Ureter (tissue), 1 donor: ENCODE data around the gene RNF141. TPM values are rescaled to one million over a fixed set of nuclear protein-coding genes. Genes with fewer than 3 reads are reported as not detected.

ENCODE experiments used
- DNase-seq: peaks from one replicate; pipeline ENCODE4 v3.0.0-alpha.2; 2020; ENCODE audit warnings: low spot score
- total RNA-seq: library from RNA; stranded (reverse); gene quantifications from one replicate; pipeline ENCODE4 v1.2.4, GENCODE V29; 2023
- donor health status: DM: yes; HTN: yes; CAD: no.

The RNF141 gene
- total RNA-seq, 1 donor from 2014 or later = 44.6 TPM

DNA sequence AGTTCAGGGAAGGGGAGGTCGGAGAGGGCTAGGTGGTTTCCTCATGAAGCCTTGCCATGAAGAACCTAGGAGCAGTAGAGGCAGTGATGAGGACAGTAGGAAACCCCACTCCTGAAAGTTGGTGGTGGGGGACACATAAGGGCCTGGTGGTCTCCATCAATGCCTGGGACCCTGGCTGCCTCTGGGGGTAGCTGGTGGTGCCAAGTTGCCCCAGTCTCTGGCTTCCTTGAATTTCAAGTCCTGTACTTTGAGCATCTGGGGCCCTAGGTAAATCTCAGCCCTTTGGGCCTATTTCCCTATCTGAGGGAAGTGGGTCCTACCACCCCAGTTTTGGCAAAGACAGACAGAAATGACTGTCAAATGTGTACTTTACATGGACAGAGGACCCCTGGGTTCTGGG is 57.8 kb downstream of the RNF141 start:
- no peak for DNase-seq

DNA sequence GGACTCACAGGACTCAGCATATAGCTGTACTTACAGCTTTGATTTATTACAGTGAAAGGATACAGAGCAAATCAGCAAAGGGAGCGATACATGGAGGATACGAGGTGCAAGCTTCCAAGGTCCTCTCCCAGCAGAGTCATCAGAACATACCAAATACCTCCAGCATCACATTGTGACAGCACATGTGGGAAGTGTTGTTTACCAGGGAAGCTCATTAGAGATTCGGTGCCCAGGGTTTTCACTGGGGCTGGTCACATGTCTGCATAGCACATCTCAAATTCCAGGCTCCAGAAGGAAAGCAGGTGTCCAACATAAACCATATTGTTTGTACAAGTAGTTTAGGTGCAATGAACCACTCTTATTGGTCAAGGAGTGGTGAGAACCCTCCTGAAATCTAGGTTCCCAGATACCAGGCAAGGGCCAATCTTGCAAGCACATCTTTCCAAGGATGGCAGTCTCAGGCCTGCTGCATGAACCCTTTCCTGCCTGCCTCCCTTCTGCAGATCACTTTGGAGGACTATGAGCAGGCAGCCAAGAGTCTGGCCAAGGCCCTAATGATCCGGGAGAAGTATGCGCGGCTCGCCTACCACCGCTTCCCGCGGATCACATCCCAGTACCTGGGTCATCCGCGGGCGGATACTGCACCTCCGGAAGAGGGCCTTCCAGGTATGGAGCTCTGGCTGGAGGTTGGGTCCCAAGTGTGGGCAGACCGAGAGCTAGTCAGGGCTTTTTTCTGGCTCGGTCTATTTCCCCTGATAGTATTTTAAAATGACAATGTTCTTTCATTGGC is 59.2 kb downstream of the RNF141 start:
- DNase-seq = no peak

DNA sequence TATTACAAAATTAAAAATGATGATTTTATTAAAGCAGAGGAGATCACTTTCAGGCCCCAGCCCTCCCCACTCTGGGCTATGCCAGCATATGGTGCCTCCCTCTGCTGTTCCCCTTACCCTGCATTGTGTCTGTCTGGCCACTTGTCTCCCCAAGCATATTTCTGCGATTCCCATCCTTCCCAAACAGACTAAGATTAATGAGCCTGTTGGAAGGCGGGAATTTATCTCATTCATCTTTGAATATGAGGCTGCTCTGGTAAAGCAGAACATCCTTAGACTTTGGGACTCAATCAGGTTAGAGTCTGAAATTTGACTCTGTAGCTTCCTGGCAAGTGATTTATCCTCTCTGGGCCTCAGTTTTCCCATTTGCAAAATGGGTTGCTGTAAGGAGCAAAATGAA is 60.2 kb downstream of the RNF141 start:
- DNase-seq = no peak

DNA sequence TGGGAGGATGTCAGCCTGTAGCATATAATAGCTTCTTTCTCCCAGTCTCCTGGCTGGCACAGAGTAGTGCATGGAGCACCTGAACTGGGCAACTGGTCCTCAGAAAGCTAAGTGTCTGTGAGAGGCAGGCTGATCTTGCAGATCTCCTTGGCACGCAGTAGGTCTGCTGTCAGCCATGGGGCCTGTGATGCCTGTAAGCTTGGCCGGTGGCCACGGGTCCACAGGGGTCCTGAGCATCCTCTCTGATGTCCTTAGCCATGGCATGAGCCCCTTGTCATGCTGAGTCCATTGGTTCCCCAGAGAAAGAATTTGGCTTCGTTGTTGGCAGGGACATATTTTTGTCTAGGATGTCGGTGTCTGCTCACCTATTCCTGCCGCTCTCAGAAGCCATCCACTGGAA is 61.0 kb downstream of the RNF141 start:
- no peak for DNase-seq

DNA sequence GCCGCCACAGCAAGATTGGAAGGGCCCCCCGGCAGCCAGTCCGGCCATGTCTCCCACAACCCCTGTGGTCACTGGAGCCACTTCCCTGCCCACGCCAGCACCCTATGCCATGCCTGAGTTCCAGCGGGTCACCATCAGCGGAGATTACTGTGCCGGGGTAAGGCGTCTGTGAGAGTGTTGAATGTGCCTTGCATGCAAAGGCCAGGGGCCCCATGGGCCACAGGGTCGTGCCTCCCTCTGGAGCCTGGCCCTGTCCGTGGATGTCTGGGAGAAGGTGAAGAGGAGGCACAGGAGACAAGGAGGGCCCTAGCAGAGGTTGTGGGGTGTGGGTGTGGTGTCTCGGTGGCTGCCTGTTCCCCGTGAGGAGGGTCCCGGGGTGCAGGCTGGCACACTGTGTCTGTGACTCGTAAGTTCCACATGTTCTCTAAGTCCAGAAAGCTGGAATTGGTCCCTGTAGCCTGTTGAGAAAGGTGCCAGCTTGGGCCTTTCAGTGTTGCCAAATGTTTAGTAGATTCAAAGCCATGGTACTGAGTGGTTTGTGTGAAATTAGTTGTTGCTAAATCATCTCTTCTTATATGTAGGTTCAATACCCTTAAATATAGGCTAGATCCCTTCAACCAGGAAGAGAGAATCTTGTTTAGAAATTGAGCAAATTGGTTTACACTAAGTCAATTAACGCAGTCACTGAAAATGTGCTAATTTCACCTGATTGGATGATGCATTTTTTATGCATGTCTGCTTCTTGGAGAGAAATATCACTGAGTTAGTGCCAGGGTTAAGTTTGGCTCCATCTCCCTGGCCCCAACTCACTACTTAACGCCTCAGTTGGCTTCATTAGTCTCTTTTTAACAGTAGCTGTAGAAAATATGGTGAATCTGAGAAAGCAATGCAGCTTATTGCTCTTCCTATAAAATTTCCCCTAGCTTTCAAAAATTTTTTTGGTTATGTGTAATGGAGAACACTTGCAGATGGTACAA is 62.1 kb downstream of the RNF141 start:
- no peak for DNase-seq

DNA sequence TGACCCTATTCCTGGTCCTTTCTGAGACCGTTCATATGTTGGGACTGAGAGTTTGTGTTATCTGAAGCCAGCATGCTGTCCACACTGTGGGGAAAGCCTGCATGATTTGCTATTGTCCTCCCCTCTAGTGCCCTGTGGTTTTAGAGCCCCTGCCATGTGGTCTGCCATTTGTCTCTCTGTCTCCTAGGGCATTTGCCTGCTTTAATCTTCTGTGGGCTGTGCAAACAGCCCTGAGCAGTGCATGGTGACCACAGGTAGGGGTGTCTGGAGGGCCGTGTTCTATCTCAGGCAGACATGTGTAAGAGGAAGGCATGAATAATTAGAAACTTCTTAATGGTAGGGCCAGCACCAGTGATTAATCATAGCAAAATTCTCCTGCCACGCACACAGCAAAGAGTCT is 62.9 kb downstream of the RNF141 start:
- no peak for DNase-seq

DNA sequence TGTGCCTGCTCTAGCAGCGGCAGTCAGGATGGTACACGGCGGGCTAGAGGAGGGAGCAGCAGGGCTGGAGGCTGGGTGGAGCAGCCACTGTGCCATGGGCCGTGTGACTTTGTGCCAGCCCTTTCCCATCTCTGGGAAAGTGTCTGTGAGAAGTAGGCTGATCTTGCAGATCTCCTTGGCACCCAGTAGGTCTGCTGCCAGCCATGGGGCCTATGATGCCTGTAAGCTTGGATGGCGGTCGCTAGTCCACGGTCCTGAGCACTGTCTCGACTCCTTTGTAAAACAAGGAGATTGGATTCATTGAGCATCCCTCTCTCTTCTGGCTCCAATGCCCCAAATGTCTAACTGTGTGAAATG is 63.3 kb downstream of the RNF141 start:
- no peak for DNase-seq

DNA sequence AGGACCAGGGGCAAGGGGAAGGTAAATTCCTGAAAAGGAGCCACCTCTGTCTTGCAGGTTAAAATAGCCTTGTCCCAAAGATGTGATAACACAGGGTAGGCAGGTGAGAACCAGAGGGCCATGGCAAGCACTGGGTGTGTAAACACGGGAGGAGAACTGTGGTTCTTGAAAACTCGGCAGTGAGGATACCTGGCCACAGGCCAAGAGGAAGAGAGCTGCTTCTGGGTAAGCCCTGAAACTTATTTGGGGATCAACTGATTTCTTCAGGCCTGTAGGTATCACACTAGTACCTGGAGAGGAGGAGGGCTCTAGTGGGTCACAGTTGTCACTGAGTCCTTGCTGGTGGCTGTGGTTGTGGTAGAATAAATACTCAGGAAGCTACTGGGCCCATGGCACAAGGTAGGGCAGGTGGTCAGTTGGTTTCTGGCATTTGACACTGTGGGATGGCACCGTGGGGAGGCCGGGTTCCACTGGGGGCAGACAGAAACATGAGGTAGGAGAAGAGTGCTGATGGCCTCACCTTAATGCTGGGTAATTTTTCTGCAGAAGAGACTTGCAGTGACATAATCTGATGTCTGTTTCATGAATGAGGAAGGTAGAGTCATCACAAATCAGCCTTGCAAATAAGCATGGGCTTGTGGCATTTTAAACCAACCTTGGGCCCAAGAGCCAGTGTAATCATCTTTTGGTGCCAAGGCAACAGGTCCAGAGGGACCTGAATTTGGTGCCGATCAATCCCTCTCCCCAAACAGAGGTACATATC is 63.9 kb downstream of the RNF141 start:
- DNase-seq = no peak

DNA sequence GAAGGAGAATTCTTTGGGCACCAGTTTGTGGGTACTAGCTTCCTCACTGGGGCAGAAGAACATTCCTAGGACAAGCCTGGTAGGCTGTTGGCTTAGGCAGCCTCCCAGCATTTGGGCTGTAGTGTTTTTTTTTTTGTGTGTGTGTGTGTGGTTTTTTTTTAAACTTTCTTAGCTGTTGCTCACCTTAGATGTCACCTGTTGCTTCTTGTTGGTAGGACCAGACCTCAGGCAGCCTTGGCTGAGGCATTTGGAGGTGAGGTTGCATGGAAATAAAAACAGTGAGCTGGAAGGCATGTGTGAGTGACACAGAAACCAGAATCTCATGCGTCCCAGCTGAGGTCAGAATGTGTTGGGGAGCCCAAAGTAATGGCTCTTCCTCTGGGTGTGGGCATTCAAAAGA is 64.6 kb downstream of the RNF141 start:
- no peak for DNase-seq

DNA sequence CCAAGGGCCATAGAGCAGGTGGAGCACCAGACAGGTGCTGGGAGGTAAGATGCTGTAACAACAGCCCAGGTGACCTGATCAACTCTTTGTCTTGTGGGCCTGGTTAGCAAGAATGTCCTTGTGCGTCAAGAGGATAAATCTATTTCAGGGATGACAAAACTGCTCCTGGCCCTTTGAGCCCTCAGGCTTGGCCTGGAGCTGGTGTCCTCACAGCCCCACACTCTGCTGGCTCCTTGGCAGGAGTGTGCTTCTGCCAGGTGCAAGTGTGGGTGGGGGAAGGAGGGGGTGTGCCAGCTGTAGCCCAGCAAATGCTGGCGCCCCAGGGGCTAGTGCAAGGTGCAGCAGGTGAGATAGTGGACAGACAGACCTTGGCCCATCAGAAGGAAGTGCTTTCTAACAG is 66.4 kb downstream of the RNF141 start:
- no peak for DNase-seq

DNA sequence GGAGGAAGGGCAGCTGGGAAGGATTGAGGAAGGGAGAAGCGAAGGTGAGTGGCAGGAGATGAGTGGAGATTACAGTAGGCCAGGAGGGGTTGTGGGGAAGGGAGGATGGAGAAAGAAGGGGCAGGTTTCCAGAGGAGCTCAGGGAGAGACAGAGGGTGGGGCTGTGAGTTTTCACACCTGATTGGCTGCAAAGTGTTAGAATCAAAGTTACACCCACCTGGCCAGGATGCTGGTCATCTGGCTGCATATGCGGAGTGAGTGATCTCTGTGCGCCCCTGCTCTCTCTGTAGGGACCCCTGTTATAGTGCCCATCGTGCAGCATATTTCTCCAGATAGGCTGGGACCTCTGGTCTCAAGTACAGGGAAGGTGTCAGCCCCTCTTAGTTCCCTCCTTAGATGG is 67.6 kb downstream of the RNF141 start:
- no peak for DNase-seq

DNA sequence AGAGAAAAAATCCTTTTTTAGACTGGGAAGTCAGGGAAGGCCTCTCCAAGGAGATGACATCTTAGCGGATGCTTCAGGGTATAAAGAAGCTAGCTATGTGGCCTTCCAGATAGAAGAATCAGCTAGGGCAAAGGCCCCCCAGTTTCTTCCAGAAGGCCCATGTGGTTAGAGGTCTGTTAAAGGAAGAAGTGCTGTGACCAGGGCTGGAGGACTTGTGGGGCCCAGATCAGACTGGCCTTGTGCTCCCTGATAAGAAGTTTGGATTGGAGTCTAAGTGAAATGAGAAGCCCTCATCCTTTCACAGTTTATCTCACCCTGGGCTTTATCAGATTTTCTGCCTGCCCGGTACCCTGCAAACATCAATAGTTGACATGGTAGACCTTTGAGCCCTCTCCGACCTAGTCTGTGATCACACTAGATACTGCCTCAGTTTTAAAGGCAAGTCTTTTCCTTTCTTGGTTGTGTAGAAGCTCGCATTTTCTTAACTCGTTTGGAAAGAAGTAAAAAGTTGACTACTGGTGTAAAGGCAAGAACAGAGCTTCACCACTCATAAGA is 78.2 kb downstream of the RNF141 start:
- no peak for DNase-seq

Other genes with a start within 250 kb of the RNF141 start
- gene SBF2, start 247.0 kb downstream of the RNF141 start, total RNA-seq = 90.7 TPM
- gene ADM, start 236.1 kb downstream of the RNF141 start, total RNA-seq = 21.9 TPM
- 24.7 TPM for gene AMPD3, start 85.9 kb downstream of the RNF141 start, total RNA-seq
- 30.8 TPM for gene LYVE1, start 27.5 kb upstream of the RNF141 start, total RNA-seq
- 75.5 TPM for gene IRAG1, start 152.6 kb upstream of the RNF141 start, total RNA-seq
- 42.5 TPM for gene CTR9, start 210.1 kb upstream of the RNF141 start, total RNA-seq